ENCODE results near the gene PCBP3. TPM values are rescaled to one million over a fixed set of nuclear protein-coding genes. Genes with fewer than 3 reads are reported as not detected.

Gene PCBP3
- total RNA-seq, 1 experiment from 2014 or later: not detected

DNA sequence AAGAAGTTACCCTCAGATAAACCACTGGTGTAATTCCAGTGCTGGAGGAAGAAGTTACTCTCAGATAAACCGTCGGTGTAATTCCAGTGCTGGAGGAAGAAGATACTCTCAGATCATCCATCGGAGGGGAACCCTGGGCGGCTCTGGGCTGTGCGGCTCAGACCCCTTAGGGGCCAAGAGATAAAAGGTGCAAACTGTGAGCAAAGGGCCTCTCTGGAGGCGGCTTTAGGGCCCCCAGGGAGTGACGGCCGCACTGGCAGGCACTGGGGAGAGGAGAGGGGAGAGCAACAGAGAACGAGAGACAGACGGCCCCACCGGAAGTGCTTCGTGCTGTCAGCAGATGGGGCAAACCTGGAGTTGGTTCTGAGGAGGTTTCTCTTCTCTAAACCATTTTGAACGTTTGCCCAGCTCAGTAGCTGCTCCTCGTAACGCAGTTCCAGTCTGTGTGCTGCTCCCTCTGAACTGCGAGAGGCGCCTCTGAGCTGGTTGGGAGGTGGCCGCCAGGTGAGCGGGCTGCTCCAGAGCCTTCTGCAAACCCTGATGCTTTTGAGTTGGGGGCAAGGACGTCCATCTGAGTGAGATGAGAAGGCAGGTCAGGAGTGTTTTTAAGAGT, 275.4 kb downstream of the PCBP3 start:
- Histone ChIP-seq H3K4me1 (ENCODE audit: control insufficient read depth, insufficient read depth, low read length) (no peaks in the 10 kb centered on the region), H3K4me3 (ENCODE audit: low read depth in 2 of 2, low read length in 2 of 2) (no peak overlapping the region), H3K27me3 (ENCODE audit: control insufficient read depth, insufficient read depth, low read length) (no peaks in the 10 kb centered on the region), H3K36me3 (ENCODE audit: control insufficient read depth, insufficient read depth, low read length) (no peaks in the 10 kb centered on the region), H3K27ac (ENCODE audit: low read length) (no peak overlapping the region), H3K9me3 (ENCODE audit: control insufficient read depth, insufficient read depth, low read depth, low read length) (no peaks in the 10 kb centered on the region)
- TF ChIP-seq, protein P1, sequence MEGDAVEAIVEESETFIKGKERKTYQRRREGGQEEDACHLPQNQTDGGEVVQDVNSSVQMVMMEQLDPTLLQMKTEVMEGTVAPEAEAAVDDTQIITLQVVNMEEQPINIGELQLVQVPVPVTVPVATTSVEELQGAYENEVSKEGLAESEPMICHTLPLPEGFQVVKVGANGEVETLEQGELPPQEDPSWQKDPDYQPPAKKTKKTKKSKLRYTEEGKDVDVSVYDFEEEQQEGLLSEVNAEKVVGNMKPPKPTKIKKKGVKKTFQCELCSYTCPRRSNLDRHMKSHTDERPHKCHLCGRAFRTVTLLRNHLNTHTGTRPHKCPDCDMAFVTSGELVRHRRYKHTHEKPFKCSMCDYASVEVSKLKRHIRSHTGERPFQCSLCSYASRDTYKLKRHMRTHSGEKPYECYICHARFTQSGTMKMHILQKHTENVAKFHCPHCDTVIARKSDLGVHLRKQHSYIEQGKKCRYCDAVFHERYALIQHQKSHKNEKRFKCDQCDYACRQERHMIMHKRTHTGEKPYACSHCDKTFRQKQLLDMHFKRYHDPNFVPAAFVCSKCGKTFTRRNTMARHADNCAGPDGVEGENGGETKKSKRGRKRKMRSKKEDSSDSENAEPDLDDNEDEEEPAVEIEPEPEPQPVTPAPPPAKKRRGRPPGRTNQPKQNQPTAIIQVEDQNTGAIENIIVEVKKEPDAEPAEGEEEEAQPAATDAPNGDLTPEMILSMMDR (IDR thresholded peaks at IDR 0.05): no peak
- TF ChIP-seq TCF7L2 (IDR thresholded peaks at IDR 0.05; ENCODE audit: low read depth, low read length) (no peak), POLR2AphosphoS5 (IDR thresholded peaks at IDR 0.05; ENCODE audit: low read depth, low read length) (no peak), SIN3A (IDR thresholded peaks at IDR 0.05; ENCODE audit: borderline replicate concordance, insufficient read depth, low read depth, low read length) (no peak)
- TF ChIP-seq, protein P2, sequence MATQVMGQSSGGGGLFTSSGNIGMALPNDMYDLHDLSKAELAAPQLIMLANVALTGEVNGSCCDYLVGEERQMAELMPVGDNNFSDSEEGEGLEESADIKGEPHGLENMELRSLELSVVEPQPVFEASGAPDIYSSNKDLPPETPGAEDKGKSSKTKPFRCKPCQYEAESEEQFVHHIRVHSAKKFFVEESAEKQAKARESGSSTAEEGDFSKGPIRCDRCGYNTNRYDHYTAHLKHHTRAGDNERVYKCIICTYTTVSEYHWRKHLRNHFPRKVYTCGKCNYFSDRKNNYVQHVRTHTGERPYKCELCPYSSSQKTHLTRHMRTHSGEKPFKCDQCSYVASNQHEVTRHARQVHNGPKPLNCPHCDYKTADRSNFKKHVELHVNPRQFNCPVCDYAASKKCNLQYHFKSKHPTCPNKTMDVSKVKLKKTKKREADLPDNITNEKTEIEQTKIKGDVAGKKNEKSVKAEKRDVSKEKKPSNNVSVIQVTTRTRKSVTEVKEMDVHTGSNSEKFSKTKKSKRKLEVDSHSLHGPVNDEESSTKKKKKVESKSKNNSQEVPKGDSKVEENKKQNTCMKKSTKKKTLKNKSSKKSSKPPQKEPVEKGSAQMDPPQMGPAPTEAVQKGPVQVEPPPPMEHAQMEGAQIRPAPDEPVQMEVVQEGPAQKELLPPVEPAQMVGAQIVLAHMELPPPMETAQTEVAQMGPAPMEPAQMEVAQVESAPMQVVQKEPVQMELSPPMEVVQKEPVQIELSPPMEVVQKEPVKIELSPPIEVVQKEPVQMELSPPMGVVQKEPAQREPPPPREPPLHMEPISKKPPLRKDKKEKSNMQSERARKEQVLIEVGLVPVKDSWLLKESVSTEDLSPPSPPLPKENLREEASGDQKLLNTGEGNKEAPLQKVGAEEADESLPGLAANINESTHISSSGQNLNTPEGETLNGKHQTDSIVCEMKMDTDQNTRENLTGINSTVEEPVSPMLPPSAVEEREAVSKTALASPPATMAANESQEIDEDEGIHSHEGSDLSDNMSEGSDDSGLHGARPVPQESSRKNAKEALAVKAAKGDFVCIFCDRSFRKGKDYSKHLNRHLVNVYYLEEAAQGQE (IDR thresholded peaks at IDR 0.05; ENCODE audit: insufficient read depth in 1 of 2, low read depth in 2 of 2, low read length in 1 of 2): no peak
- BruUV-seq (replicated peaks): no TSS peak
- ChIA-PET CTCF (no interaction called here), POLR2A (no interaction called here)
- no peak for DNase-seq (ENCODE audit: low read depth, low spot score)
- no peak for ATAC-seq
- intact Hi-C loops (cut with micrococcal nuclease; ENCODE audit: unreplicated experiment): no loop called here
- in situ Hi-C loops (cut with HindIII; ENCODE audit: low pct_unique_long_range_greater_than_20kb, low sequenced_read_pairs): no loop called here

DNA sequence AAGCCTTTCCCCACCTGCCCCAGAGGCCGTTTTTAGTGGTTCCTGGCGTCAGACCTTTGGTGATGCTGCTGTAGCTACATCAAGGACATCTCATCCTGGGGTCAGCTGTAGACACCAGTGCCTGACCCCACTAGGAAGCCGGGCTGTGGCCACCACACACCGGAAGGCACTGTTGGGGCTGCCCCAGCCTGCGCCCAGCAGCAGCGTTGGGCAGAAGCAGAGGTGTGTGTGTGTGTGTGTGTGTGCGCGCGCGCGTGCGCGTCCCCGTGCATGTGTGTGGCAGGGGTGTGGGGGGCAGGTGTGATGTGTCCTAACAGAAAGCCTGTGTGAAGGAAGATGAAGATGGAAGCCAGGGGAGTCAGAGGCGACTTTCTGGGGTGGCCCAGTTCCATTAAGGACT, 276.1 kb downstream of the PCBP3 start:
- ChIA-PET POLR2A (no interaction called here), CTCF (no interaction called here)
- Histone ChIP-seq H3K27ac (ENCODE audit: low read length) (no peak overlapping the region), H3K27me3 (ENCODE audit: control insufficient read depth, insufficient read depth, low read length) (no peaks in the 10 kb centered on the region), H3K9me3 (ENCODE audit: control insufficient read depth, insufficient read depth, low read depth, low read length) (no peaks in the 10 kb centered on the region), H3K36me3 (ENCODE audit: control insufficient read depth, insufficient read depth, low read length) (no peaks in the 10 kb centered on the region), H3K4me3 (ENCODE audit: low read depth in 2 of 2, low read length in 2 of 2) (no peak overlapping the region), H3K4me1 (ENCODE audit: control insufficient read depth, insufficient read depth, low read length) (no peaks in the 10 kb centered on the region)
- DNase-seq (ENCODE audit: low read depth, low spot score): no peak
- TF ChIP-seq, protein P2 (IDR thresholded peaks at IDR 0.05; ENCODE audit: insufficient read depth in 1 of 2, low read depth in 2 of 2, low read length in 1 of 2): no peak
- TF ChIP-seq, protein P1 (IDR thresholded peaks at IDR 0.05): no peak
- TF ChIP-seq POLR2AphosphoS5 (IDR thresholded peaks at IDR 0.05; ENCODE audit: low read depth, low read length) (no peak), TCF7L2 (IDR thresholded peaks at IDR 0.05; ENCODE audit: low read depth, low read length) (no peak), SIN3A (IDR thresholded peaks at IDR 0.05; ENCODE audit: borderline replicate concordance, insufficient read depth, low read depth, low read length) (no peak)
- intact Hi-C loops (cut with micrococcal nuclease; ENCODE audit: unreplicated experiment): no loop called here
- no peak for ATAC-seq
- no TSS peak for BruUV-seq (replicated peaks)
- in situ Hi-C loops (cut with HindIII; ENCODE audit: low pct_unique_long_range_greater_than_20kb, low sequenced_read_pairs): no loop called here

All from Panc1 (cell line).